Fibroblast of skin of left quadriceps (primary cell): ENCODE measurements around the gene TCP11L2.
"Not testable (repeated sequence)": the region's sequence is repeated elsewhere in the genome, so short reads cannot be mapped to it uniquely, and the experiment has no call there.

Source experiments
- DNase-seq, 2 experiments: peaks; one replicate each; pipeline ENCODE4 v3.0.0-alpha.2; 2013; ENCODE audit warnings: low read depth in 2 of 2

Gene TCP11L2

GRCh38 chr12:106307181-106307580 is 4.6 kb downstream of the TCP11L2 start:
- no peak for DNase-seq

- DNase-seq = no peak
Observed at GRCh38 chr12:106308121-106308520, 5.6 kb downstream of the TCP11L2 start.

GRCh38 chr12:106308611-106309010 is 6.1 kb downstream of the TCP11L2 start:
- no peak for DNase-seq

- peak; percentile 47 to 50 for DNase-seq
Observed at GRCh38 chr12:106309671-106310505, 7.4 kb downstream of the TCP11L2 start.

- no peak for DNase-seq
Observed at GRCh38 chr12:106310687-106311086, 8.2 kb downstream of the TCP11L2 start.

GRCh38 chr12:106311139-106311538 is 8.6 kb downstream of the TCP11L2 start:
- DNase-seq = no peak

GRCh38 chr12:106313413-106313812 is 10.9 kb downstream of the TCP11L2 start:
- DNase-seq = not testable (repeated sequence)

- no peak for DNase-seq
Observed at GRCh38 chr12:106315523-106315922, 13.0 kb downstream of the TCP11L2 start.

- DNase-seq = no peak
Observed at GRCh38 chr12:106317406-106318082, 15.0 kb downstream of the TCP11L2 start.

GRCh38 chr12:106321139-106321850 is 18.8 kb downstream of the TCP11L2 start:
- DNase-seq = no peak

- no peak for DNase-seq
Observed at GRCh38 chr12:106323537-106323936, 21.0 kb downstream of the TCP11L2 start.

- DNase-seq = no peak
Observed at GRCh38 chr12:106327309-106327869, 24.9 kb downstream of the TCP11L2 start.

GRCh38 chr12:106328735-106329134 is 26.2 kb downstream of the TCP11L2 start:
- no peak for DNase-seq

GRCh38 chr12:106329231-106329982 is 26.9 kb downstream of the TCP11L2 start:
- no peak for DNase-seq

- DNase-seq = no peak
Observed at GRCh38 chr12:106331599-106331998, 29.1 kb downstream of the TCP11L2 start.

- DNase-seq = no peak
Observed at GRCh38 chr12:106332536-106332935, 30.0 kb downstream of the TCP11L2 start.

- DNase-seq = no peak
Observed at GRCh38 chr12:106333010-106333409, 30.5 kb downstream of the TCP11L2 start.

GRCh38 chr12:106333756-106334155 is 31.2 kb downstream of the TCP11L2 start:
- DNase-seq = no peak

GRCh38 chr12:106341086-106341877 is 38.7 kb downstream of the TCP11L2 start:
- DNase-seq = peak; percentile 36 to 43

- peak in 1 of 2 experiments; percentile 14 for DNase-seq
Observed at GRCh38 chr12:106342397-106343213, 40.1 kb downstream of the TCP11L2 start.
